ENCODE data around the gene C1QTNF12.

C1QTNF12 gene

DNA sequence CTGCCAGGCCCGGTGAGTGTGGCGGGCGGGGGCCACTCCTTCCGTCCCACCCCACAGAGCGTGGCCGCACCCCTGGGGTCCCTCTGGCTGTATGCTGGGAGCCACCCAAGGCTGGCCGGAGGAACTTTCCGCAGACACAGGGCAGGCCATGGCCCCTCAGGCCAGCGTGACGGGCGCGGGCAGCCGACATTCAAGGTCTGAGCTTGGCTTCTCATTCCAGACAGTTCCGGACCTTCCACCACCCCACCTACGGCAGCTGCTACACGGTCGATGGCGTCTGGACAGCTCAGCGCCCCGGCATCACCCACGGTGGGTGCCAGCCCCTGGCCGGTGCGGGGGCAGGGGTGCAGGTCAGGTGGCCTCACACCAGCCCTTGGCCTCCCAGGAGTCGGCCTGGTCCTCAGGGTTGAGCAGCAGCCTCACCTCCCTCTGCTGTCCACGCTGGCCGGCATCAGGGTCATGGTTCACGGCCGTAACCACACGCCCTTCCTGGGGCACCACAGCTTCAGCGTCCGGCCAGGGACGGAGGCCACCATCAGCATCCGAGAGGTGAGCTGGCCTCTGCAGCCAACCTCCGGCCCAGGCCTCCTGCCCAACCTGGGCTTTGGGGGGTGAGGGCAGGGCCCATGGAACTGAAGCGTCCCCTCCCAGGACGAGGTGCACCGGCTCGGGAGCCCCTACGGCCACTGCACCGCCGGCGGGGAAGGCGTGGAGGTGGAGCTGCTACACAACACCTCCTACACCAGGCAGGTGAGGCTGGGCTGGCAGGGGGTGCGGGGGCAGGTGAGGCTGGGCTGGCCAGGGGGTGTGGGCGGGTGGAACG is 41.0 kb upstream of the C1QTNF12 start:
- H3K27ac ChIP-seq (ENCODE audit: low read depth, low read length, severe bottlenecking) = no peak overlapping the region
- no peaks in the 10 kb centered on the region for H3K4me1 ChIP-seq (ENCODE audit: control insufficient read depth, insufficient read depth, low read length, poor library complexity, severe bottlenecking)
- WGBS, 2 experiments (ENCODE audit: insufficient coverage in 2 of 2) = 92 to 95% methylated on average over 34 to 35 of the region's 46 CpGs
- H3K36me3 ChIP-seq (ENCODE audit: control insufficient read depth, insufficient read depth, low read length) = no peaks in the 10 kb centered on the region
- no peaks in the 10 kb centered on the region for H3K9me3 ChIP-seq (ENCODE audit: control insufficient read depth, low read length)
- H3K4me3 ChIP-seq (ENCODE audit: extremely low read depth, insufficient read depth, low read length, poor library complexity, severe bottlenecking) = no peak overlapping the region

DNA sequence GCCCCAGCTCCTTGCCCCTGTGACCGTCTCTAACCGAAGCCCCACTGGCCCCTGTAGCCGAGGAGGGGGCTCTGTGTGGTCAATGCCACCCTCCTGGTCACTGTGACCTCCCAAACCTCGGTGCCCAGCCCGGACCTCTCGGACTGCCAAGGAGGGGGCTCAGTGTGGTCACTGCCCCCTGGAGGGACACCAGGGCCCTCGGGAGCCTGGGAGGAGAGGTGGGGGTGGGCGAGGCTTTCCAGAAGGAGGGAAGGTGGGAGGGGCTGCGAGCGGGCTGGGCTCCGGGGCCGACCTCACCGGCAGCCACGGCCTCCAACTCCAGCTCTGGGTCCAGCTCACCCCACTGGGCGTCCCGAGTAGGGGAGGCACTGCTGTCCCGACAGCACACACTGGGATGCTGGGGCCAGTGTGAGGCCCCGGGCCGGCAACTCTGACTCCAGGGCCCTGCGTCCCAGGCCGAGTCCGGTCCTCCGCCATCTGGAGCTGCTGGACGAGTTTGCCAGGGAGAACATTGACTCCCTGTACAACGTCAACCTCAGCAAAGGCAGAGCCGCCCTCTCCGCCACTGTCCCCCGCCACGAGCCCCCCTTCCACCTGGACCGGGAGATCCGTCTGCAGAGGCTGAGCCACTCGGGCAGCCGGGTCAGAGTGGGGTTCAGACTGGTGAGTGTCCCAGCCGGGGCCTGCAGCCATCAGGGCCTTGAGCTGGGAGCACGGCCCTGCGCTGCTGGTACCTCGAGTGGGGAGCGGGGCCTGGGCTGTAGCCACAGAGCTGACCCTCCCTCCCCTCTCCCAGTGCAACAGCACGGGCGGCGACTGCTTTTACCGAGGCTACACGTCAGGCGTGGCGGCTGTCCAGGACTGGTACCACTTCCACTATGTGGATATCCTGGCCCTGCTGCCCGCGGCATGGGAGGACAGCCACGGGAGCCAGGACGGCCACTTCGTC is 40.1 kb upstream of the C1QTNF12 start:
- H3K4me3 ChIP-seq (ENCODE audit: extremely low read depth, insufficient read depth, low read length, poor library complexity, severe bottlenecking) = no peak overlapping the region
- H3K36me3 ChIP-seq (ENCODE audit: control insufficient read depth, insufficient read depth, low read length) = no peaks in the 10 kb centered on the region
- no peaks in the 10 kb centered on the region for H3K4me1 ChIP-seq (ENCODE audit: control insufficient read depth, insufficient read depth, low read length, poor library complexity, severe bottlenecking)
- no peaks in the 10 kb centered on the region for H3K9me3 ChIP-seq (ENCODE audit: control insufficient read depth, low read length)
- 88 to 90% methylated on average over 43 to 47 of the region's 50 CpGs for WGBS, 2 experiments (ENCODE audit: insufficient coverage in 2 of 2)
- no peak overlapping the region for H3K27ac ChIP-seq (ENCODE audit: low read depth, low read length, severe bottlenecking)

DNA sequence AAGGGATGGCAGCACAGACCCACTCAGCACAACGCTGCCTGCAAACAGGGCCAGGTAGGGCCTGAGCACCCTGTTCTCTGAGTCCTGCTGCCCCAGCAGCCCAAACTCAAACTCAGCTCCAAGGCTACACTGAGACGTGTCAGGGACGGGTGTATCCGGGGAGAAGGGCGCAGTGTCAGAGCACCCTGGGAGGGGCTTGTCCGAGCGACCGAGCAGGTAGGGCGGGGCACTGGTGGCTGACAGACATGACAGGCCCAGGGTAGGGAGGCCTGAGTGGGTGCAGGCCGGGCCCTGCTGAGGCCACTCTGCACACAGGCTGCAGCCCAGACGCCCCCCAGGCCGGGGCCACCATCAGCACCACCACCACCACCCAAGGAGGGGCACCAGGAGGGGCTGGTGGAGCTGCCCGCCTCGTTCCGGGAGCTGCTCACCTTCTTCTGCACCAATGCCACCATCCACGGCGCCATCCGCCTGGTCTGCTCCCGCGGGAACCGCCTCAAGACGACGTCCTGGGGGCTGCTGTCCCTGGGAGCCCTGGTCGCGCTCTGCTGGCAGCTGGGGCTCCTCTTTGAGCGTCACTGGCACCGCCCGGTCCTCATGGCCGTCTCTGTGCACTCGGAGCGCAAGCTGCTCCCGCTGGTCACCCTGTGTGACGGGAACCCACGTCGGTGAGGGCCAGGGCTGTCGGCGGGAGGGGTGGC is 39.2 kb upstream of the C1QTNF12 start:
- Histone ChIP-seq H3K27ac (ENCODE audit: low read depth, low read length, severe bottlenecking) (no peak overlapping the region), H3K9me3 (ENCODE audit: control insufficient read depth, low read length) (no peaks in the 10 kb centered on the region), H3K36me3 (ENCODE audit: control insufficient read depth, insufficient read depth, low read length) (no peaks in the 10 kb centered on the region), H3K4me3 (ENCODE audit: extremely low read depth, insufficient read depth, low read length, poor library complexity, severe bottlenecking) (no peak overlapping the region), H3K4me1 (ENCODE audit: control insufficient read depth, insufficient read depth, low read length, poor library complexity, severe bottlenecking) (no peaks in the 10 kb centered on the region)
- WGBS, 2 experiments (ENCODE audit: insufficient coverage in 2 of 2) = 89 to 92% methylated on average over 31 to 34 of the region's 37 CpGs

DNA sequence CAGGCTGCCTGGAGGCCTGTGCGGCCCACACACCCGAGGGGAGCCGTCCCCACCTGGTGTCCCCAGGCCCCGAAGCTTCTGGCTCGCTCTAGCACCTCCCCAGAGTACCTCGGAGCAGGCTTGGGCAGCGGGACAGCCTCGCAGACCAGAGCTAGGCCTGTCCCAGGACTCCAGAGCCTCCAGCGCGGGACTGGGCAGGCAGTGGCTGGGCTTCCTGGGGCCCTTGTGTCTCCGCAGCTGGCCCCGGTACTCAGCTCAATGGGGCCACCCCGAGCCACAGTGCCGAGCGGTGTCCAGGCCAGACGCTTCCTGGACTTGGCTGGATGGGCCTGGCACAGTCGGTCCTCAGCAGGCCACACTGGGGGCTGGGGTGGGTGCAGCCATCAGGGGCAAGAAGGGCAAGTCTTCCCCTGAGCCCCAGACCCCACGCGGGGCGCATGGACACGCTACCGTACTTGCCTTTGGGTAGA is 38.6 kb upstream of the C1QTNF12 start:
- H3K36me3 ChIP-seq (ENCODE audit: control insufficient read depth, insufficient read depth, low read length) = no peaks in the 10 kb centered on the region
- 91 to 94% methylated on average over 20 of the region's 22 CpGs for WGBS, 2 experiments (ENCODE audit: insufficient coverage in 2 of 2)

DNA sequence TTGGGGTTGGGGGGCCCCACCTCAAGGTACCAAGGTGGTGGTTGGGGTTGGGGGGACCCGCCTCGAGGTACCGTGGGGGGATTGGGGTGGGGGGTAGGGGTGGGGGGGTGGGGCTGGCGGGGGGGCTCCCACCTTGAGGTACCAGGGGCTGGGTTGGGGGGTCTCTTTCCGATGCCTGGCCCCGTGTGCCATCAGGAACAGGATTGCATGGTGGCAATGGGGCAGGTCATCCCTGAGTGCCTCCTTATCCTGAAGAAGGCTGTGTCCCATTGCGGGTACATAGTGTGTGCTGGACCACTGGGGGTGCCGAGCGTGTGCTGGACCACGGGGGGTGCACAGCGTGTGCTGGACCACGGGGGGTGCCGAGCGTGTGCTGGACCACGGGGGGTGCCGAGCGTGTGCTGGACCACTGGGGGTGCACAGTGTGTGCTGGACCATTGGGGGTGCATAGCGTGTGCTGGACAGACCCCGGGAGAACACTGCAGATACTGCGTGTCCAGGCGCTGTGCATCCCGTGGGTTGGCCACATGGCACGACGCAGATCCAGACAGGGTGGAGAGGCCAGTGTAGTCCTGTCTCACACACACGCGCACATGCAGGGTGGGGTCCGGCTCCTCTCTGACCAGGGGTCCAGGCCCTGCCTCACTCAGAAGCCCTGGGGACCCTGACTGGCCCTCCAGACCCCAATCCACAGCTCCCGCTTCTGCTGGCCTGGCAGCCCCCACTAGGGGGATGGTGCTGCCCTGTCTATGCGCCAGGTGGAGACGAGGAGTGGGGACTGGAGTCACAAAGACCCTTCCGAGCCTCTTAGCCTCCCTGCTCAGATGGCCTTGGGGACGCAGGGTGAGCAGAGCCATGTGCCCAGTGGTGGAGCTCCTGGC is 37.9 kb upstream of the C1QTNF12 start:
- Histone ChIP-seq H3K9me3 (ENCODE audit: control insufficient read depth, low read length) (no peaks in the 10 kb centered on the region), H3K4me1 (ENCODE audit: control insufficient read depth, insufficient read depth, low read length, poor library complexity, severe bottlenecking) (no peaks in the 10 kb centered on the region), H3K36me3 (ENCODE audit: control insufficient read depth, insufficient read depth, low read length) (no peaks in the 10 kb centered on the region), H3K27ac (ENCODE audit: low read depth, low read length, severe bottlenecking) (no peak overlapping the region), H3K4me3 (ENCODE audit: extremely low read depth, insufficient read depth, low read length, poor library complexity, severe bottlenecking) (no peak overlapping the region)
- 94 to 96% methylated on average over 21 to 28 of the region's 32 CpGs for WGBS, 2 experiments (ENCODE audit: insufficient coverage in 2 of 2)

More for the DNA sequence above, 38.6 kb upstream of the C1QTNF12 start:
- H3K4me3 ChIP-seq (ENCODE audit: extremely low read depth, insufficient read depth, low read length, poor library complexity, severe bottlenecking) = no peak overlapping the region
- H3K9me3 ChIP-seq (ENCODE audit: control insufficient read depth, low read length) = no peaks in the 10 kb centered on the region
- H3K4me1 ChIP-seq (ENCODE audit: control insufficient read depth, insufficient read depth, low read length, poor library complexity, severe bottlenecking) = no peaks in the 10 kb centered on the region
- no peak overlapping the region for H3K27ac ChIP-seq (ENCODE audit: low read depth, low read length, severe bottlenecking)

DNA sequence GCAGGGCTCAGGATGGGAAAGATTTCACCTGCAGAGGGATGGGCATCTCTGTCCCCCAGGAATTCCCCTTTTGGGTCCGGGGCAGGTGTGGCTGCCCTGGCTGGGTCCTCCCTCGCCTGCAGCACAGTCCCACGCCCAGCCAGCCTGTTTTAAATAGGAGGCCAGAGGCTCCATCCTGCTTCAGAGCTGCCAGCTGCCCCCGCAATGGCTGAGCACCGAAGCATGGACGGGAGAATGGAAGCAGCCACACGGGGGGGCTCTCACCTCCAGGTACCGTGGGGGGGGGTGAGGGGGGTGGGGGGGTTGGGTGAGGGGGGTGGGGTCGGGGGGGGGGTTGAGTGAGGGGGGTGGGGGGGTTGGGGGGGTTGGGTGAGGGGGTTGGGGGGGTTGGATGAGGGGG is 37.3 kb upstream of the C1QTNF12 start:
- Histone ChIP-seq H3K9me3 (ENCODE audit: control insufficient read depth, low read length) (no peaks in the 10 kb centered on the region), H3K4me3 (ENCODE audit: extremely low read depth, insufficient read depth, low read length, poor library complexity, severe bottlenecking) (no peak overlapping the region), H3K36me3 (ENCODE audit: control insufficient read depth, insufficient read depth, low read length) (no peaks in the 10 kb centered on the region), H3K27ac (ENCODE audit: low read depth, low read length, severe bottlenecking) (no peak overlapping the region), H3K4me1 (ENCODE audit: control insufficient read depth, insufficient read depth, low read length, poor library complexity, severe bottlenecking) (no peaks in the 10 kb centered on the region)
- 24 to 47% methylated on average over 2 of the region's 9 CpGs for WGBS, 2 experiments (ENCODE audit: insufficient coverage in 2 of 2)

DNA sequence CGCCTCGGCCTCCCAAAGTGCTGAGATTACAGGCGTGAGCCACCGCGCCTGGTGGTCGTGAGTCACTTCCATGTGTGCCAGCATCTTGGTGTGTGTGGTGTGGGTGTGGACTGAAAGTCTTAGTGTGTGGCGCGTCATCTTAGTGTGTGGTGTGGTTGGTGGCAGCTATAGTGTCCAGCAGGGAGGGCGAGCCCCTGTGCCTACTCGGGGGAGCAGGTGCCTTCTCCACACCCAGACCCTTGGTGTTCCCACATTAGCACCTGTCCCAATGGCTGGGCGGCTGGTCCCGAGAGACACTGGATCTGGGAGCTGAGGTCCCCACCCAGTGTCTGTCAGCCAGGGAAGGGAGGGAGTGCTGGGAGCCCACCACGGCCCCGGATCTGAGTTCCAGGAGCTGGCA is 36.5 kb upstream of the C1QTNF12 start:
- Histone ChIP-seq H3K4me1 (ENCODE audit: control insufficient read depth, insufficient read depth, low read length, poor library complexity, severe bottlenecking) (no peaks in the 10 kb centered on the region), H3K27ac (ENCODE audit: low read depth, low read length, severe bottlenecking) (no peak overlapping the region), H3K36me3 (ENCODE audit: control insufficient read depth, insufficient read depth, low read length) (no peaks in the 10 kb centered on the region), H3K9me3 (ENCODE audit: control insufficient read depth, low read length) (no peaks in the 10 kb centered on the region), H3K4me3 (ENCODE audit: extremely low read depth, insufficient read depth, low read length, poor library complexity, severe bottlenecking) (no peak overlapping the region)
- 98% methylated on average over 9 to 12 of the region's 14 CpGs for WGBS, 2 experiments (ENCODE audit: insufficient coverage in 2 of 2)

DNA sequence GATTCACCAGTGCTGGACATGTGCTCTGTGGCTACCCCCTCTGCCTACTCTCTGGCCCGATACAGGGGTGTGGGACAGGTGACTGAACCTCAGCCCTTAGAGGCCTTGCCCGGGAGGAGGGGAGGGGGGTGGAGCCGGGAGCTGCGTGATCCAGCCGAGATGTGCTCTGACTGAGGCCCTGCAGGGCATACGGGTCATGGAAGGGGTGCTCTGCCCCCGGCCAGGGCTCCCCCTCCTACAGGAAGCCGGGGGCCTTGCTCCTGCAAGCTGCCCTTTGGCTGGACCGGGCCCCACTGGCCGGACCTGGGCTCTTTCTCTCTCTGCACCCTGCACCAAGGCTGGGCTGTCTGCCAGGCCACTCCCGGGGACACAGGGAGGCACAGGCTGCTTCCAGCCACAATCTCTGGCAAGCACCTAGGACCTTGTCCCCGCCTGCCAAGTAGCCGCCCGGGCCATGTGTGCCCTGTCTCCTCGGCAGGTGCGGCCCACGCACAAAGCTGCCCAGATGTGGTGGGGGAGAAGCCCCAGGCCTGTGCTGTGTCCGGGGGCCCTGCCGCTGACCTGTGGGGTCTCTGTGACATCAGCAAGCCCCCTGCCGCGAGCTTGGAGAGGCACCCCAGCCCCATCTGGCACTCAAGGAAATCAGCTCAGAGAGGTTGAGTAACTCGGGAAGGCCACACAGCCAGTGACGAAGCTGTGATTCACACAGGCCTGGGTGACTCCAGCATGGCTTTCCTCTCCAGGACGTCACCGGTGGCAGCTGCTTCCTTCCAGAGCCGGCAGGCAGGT is 35.2 kb upstream of the C1QTNF12 start:
- no peaks in the 10 kb centered on the region for H3K4me1 ChIP-seq (ENCODE audit: control insufficient read depth, insufficient read depth, low read length, poor library complexity, severe bottlenecking)
- no peak overlapping the region for H3K27ac ChIP-seq (ENCODE audit: low read depth, low read length, severe bottlenecking)
- 84 to 86% methylated on average over 24 to 26 of the region's 26 CpGs for WGBS, 2 experiments (ENCODE audit: insufficient coverage in 2 of 2)
- no peaks in the 10 kb centered on the region for H3K36me3 ChIP-seq (ENCODE audit: control insufficient read depth, insufficient read depth, low read length)
- no peak overlapping the region for H3K4me3 ChIP-seq (ENCODE audit: extremely low read depth, insufficient read depth, low read length, poor library complexity, severe bottlenecking)
- no peaks in the 10 kb centered on the region for H3K9me3 ChIP-seq (ENCODE audit: control insufficient read depth, low read length)

DNA sequence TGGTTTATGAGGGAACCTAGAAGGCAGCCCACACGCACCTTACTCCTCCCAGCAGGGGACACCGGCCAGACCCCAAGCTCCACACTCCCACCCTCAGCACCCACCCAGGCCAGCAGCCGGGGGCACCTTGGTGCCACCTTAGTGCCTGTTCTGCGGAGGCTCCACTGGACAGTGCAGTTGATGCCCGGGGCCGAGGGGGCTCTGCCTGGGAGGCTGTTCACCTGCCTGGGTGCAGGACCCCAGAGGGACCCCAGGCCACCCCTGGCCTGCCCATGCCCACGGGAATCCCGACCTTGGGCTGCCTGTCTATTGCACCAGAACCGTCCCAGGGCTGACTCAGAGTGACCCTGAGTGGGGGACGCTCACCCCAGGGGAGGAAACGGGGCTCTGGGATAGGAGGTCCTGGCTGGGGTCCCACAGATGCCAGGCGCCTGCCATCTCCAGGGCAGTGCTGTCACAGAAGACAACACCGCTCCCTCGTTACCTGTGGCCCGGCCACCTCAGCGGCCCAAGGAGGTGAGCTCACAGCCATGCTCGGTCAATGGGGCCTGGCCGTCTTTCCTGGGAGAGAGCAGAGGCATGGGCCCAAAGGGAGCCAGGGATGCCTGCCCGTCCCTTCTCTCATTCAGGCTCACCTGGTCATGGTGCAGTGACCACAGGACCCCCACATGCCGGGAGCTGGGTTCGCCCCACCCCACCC is 34.4 kb upstream of the C1QTNF12 start:
- WGBS, 2 experiments (ENCODE audit: insufficient coverage in 2 of 2) = 89 to 95% methylated on average over 17 to 21 of the region's 21 CpGs

More for the DNA sequence above, 34.4 kb upstream of the C1QTNF12 start:
- Histone ChIP-seq H3K4me1 (ENCODE audit: control insufficient read depth, insufficient read depth, low read length, poor library complexity, severe bottlenecking) (no peaks in the 10 kb centered on the region), H3K9me3 (ENCODE audit: control insufficient read depth, low read length) (no peaks in the 10 kb centered on the region), H3K27ac (ENCODE audit: low read depth, low read length, severe bottlenecking) (no peak overlapping the region), H3K4me3 (ENCODE audit: extremely low read depth, insufficient read depth, low read length, poor library complexity, severe bottlenecking) (no peak overlapping the region), H3K36me3 (ENCODE audit: control insufficient read depth, insufficient read depth, low read length) (no peaks in the 10 kb centered on the region)

Measured in mesodermal cell (in vitro differentiated cells).